NCI-H446 (cell line): ENCODE measurements around the gene PRKAG2.
A peak's percentile ranks its signal among the peaks of the same experiment; 100 is the strongest.

Experiments
- DNase-seq, 2 experiments: peaks; one replicate each; lab custom pipeline; 2025; lab: John Stamatoyannopoulos, UW

The PRKAG2 gene

DNA sequence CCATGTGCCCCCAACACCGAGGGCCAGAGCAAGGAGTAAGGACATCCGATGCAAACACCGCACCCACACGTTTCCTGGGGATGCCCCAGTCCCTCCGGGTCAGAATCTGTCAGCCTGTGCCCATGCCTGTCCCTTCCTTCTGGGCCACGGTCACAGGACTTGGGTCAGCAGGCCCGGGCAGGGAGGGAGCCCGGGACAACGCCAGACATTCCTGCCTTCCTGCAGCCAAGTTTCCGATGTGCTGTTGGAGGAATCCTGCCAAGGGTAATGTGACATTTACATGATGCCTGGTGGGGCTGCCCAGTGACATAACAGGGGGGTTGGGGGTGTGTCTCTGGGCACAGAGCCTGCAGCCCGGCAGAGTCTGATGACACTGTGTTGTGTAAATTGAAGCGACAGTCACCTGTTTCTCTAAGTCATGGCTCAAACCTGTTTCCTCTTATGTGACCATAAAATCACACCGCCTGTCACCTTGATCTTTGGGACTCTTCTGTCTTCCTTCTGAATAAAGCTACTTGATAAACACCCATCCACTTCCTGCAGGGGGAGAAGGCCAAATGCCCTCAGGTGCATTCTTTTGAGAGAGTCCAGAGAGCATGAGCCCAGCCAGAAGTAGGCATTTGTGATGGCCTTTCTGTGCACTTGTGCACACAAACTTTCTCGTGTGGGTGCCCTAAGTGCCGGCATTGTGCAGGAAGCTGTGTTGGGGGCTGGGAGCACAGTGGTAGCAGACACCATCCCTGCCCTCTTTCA, 181.9 kb downstream of the PRKAG2 start:
- no peak for DNase-seq

DNA sequence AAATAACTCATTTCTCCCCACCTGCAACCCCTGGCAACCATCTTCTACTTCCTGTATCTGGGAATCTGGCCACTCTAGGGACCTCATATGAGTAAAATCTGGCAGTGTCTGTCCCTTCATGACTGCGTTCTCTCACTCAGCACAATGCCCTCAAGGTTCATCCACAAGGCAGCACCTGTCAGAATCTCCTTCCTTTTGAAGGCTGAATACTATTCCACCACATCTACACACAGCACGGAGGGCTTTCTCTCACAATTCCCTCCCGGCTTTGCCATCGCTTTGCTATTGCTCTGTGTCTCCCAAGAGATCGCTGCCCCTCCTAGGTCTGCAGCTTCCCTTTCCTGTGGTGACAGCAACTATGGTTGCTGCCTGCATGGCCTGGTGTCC, 182.5 kb downstream of the PRKAG2 start:
- no peak for DNase-seq

DNA sequence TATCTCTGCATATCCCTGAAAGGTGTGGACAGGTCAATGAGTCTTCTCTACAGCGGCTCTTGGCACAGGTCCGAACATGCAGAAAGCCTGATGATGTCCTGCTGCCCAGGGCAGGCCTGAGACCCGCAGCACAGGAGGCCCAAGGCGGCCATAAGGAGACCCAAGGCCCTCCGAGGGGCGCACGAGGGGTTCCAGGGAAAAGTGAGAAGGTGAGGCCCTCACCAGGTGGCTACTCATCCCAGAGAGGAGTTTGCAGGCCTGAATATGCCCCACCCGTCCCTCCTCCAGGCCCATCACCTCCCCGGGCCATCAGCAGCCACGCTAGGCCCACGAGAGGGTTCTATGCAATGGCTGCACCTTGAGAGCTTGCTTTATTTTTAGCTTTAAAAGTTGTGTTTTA, 183.8 kb downstream of the PRKAG2 start:
- no peak for DNase-seq

DNA sequence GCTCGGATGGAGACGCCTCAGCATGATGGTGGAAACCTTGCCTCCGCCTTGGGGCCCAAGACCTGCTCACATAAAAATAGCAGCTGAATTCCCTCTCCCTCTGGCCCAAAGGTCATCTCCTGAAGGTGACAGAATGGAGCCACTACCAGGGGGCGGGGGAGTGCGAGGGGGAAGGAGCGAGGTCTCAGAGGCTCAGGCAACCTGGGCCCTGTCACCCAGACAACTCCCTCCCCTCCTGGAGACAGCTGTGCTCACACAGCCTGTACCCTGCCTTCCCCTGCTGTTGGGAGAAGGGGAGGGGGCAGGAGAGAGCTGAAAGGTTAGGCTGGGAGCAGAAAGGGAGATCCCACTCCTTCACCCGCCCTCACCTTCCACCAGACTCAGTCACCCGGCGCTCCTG, 184.2 kb downstream of the PRKAG2 start:
- no peak for DNase-seq

DNA sequence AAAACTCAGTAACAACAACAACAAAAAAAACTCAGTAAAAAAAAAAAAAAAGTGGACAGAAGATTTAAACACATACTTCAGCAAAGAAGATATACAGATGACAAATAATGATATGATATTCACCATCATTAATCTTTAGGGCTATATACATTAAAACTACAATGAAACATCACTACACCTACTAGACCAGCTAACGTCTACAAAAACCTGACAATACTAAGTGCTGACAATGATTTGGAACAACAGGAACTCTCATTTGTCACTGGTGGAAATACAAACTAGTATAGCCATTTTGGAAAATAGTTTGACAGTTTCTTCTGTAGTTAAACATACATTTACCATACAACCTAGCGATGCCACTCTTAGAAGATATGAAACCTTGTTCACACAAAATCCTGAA, 185.5 kb downstream of the PRKAG2 start:
- DNase-seq, result no peak

DNA sequence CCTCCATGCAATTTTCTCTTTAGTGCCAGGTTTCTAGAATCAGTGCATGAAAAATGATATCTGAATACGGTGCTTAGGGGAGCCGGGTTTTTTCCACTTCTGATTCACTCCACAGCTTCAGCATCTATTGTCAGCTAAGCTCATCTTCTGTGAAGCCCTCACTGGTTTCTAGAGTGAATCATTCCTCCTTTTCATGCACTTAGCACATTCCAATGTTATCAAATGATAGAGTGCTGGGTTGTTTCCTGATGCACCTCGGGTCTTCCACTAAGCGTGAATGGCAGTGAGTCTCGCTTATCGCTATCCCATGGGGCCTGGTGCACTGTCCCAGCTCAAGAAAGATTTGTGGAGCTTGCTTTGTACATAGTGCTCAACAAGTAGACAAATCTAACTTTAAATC, 186.3 kb downstream of the PRKAG2 start:
- DNase-seq, result no peak

DNA sequence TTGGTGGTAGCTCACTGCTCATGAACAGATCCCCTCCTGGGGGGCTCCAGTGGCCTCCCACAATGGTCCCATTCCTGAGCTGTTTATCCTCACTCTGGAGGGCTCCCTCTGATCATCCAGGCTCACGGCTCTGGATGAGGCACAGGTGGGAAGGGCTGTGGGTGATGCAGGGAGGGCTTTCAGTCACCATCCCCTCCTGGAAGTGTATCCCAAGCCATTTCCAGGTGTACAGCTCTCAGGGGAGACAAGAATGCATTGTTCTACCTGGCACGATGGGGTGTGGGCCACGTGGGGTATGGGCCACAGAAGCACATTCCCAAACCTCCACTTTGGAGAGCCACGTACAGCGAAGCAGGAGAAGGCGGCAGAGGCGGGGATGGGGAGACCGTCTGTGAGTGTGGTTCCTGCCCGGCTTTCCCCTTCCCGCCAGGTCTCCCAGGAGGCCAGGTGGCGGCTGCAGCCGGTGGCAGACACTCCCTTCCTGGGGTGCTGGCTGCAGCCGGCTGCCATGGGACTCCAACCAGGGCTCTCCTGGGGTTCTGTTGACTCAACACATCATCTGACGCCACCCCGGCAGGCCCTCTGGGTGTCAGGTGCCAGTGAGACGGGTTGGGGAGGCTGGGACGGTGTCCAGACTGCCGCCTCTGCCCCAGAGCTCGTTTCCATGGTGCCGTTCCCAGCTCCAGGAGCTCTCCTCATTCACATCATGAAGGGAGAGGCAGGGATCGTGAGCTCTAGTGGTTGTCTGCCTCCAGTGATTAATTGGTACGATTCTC, 187.5 kb downstream of the PRKAG2 start:
- peak in 1 of 2 experiments; percentile 15 for DNase-seq

DNA sequence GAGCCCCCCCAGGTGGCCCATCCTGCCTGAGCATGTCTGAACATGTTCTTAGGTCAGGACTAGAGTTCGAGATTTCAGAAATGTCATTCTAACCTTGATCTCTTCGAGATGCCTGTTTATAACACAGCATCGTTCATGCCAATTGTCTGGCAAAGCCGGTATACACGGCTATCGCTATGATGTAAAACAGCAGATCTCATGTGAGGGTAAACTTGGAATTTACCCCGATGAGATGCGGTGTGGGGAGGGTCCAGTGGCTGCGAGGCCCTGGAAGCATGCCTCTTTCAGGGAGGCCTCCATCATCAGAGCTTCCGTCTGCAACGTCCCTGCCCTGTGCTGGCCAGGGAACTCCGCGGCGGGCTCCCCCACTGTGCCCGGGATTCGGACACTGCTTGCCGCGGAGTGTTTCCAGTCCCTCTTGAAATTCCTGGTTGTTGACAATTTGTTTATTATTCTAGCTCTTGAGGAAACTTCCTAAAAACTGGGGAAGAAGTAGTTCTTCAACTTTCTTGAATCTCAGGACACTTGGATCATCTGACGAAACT, 188.6 kb downstream of the PRKAG2 start:
- no peak for DNase-seq

DNA sequence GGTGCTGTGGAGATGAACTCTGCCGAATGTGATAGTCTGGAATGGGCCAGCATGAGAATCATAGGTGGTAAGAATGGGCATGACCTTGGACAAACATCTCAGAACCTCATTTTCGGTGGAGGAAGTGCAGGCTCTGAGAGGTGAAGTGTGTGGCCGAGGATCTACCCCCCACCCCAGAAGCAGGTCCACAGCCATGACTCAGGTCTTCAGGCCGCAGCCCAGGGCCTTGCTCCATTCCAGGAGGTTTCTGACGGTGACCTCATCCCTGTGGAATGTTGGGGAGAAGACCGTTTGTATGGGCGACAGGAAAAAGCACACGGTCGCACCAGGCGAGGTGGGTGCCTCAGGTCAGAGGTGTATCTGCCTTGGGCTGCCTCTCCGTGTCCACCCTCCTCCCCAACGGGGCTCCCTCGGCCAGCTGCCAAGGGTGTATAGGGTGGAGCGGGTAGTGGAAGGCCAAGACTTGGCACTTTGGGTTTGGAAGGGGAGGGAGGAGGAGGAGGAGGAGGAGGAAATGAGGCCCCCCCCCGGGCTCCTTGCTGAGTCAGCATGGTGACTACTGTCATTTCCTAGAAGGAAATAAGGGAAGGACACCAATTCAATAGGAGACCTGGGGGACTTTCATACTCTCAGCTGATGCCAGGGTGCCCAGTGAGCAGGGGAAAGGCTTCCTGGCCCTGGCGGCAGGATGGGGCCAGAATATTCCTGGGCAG, 189.2 kb downstream of the PRKAG2 start:
- DNase-seq, result no peak

DNA sequence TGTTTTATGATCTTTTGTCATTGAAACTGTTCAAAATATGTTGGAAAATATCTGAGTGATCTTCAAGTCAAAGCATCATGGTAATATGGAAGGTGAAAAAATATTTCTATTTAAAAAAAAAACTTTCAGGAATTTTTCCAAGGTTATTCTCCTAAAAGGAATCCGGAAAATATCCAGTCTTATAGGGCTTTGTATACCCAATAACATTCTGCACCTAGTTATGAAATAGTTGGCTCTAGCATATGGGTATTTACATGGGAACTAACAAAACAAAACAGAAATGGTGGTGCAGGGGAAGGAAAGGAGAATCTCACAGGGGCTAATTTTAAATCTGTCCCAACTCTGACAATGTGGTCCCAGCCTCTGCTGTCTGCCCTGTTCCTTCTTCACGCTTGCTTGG, 190.1 kb downstream of the PRKAG2 start:
- DNase-seq, result no peak

DNA sequence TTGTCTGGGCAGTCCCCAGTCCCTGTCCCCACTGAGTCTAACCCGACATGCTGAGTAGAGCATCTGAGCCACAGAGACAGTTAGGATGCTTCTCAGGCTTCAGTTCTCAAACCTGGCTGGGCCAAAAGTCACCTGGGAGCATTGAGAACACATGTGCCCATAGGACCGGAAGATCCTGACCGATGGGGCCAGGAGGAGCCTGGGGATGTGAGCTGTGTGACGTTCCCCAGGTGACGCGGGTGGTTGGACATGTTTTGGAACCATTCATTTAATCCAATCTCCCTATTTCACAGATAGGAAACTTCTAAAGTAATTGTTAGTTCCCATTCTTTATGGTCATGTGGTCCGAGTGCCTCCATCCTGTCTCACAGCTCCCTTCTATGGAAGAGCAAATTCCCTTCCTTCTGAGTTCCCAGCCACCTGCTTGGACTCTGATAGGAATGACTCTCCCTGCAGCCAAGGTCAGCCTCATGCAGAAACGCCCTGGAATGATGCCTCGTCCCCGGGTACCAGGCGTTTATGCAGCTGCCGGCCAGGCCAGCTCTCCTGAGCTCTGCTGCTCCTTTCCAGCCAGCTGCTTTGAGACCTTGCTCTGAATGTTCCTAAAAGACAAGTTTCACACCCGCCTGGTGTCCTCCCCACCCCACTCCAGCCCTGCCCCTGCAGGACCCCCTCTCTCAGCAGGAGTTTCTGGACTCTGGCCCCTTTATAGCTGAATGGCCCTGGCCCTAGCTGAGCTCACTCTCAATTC, 190.7 kb downstream of the PRKAG2 start:
- DNase-seq, result no peak

DNA sequence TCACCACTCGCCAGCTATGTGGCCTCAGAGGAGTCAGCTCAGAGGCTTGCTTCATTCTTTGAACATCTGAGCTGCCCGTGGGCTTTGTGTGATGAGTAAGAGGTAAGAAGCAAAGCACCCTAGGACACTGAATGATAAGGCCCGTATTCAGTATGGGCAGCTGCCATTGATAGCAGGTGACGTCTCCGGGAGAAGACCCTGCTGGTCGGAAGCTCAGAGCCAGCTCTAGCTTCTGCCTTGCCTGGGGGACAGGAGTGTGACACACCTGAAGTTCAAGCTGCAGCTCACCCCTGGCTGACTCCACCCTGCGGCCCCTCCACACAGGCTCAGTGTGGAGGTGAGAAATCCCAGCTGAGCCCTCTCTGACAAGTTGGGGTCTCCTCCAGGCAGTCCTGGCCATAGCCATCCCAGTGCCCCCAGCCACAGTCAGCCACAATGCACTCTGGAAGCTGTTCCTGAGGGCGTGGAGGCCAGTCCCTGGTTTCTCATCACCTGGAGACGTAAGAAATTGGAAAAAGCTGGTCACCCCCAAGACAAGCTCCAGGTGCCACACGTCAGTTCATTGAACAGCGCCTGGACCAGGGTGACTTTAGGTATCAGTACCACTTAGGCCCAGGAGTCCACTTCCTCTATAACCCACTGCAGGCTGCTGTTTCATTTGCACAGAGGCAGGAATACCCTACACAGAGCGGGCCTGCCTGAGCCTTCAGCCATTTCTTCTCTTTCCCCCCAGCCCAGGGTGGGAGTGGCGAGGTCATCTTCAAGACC, 192.3 kb downstream of the PRKAG2 start:
- no peak for DNase-seq

DNA sequence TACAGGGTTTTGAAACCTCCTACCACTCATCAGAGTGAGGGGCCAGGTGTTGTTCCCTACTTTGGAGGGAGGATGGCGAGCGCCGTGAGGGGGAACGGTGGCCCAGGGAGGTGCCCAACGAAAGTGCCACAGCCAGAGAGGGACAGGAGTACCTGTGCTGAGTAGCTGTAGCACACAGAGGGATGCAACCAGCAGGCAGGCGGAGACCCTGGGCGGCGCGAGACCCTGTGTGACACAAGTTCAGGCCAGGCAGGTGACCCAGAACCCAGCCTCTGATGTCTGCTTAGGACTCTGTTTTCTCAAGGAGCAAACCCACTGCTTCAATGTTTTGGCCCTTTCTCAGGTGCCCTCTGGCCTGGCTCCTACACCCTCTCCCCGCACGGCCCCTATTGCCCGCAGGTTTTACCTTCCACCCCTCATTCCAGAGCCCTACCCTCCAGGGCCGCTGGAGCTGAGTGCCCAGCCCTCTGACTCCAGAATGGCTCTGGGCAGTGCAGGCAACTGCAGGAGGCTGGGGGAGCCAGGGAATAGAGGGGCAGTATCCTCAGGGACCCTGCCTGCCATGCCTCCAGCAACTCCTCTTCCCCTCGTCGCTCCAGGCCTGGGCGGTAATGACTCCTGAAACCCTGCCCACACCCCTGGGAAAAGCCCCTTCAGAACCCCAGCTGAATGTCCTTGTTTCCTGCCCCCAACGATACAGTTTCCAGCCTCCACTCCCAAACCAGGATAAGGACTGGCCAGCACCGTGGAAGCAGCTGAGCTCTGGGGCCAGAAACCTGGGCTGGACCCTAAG, 193.1 kb downstream of the PRKAG2 start:
- DNase-seq, result no peak

DNA sequence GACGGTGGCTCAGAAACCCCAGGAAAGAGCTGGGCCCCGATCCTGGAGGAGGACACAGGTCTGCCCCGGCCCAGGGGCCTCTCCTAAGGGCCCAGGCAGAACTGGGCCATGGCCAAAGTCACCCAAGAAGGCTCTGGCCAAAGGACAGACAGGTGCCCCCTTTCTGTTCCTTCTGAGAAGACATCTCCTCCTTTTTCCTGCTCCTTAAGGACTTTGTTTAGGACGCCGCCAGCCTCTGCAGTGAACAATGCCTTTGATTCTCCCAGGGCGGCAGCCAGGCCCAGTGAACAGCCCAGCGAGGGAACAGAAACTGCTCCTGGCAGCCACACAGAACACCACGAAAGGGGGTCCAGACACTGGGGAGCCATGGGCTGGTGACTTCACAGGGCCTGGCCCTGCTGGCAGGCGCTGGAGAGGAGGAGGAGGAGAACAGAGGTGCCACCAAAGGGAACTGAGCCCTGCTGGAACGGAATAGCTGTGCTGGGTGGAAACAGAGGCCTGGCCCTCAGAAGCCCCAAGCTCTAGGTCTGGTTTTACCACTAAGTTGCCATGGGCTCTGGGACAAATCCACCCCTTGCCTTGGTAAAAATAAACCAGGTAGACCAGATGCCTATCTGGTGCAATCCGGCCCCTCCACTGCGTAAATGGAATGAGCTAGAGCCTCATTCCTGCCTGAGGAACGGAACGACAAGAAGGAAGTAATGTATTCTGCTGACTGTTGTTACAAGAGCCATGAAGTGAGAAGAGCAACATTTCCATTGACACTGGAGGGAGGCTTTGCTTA, 193.9 kb downstream of the PRKAG2 start:
- DNase-seq, result no peak

DNA sequence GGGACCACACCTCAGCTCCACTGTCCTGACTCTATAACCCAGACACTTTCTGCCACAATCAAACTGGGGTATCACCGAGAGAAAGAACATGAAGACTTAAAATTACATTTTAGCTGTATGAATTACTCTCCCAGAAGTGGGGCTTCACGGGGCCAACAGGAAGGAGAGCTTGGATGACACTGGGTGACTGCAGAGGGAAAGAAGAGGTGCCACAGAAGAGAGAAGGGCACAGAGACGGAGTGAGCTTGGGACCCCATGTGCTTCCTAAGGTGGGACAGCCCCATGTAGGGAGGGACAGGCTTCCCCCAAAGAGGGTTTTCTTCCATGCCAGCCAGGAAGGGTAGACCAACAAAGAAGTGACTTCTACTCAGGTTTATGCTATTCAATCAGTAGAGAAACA, 195.2 kb downstream of the PRKAG2 start:
- DNase-seq, result no peak

DNA sequence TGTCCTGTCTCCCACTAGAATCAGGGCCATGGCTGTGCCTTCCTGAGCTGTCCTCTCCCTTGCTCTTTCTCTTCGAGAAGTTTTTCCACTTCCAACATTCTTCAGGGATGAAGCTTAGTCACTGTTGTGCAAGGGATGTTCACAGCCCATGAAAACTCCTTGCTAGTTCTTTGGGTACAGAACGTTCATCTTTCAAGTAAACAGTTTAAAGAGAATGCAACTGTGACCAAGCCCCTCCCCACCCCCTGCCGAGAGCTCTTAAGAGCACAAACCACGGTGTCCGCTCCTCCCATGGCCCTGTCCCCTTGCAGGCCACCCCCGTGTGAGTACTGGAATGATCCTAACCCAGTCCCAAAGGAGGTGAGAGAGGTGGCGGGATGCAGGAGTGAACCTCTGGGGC, 196.1 kb downstream of the PRKAG2 start:
- DNase-seq, result no peak

DNA sequence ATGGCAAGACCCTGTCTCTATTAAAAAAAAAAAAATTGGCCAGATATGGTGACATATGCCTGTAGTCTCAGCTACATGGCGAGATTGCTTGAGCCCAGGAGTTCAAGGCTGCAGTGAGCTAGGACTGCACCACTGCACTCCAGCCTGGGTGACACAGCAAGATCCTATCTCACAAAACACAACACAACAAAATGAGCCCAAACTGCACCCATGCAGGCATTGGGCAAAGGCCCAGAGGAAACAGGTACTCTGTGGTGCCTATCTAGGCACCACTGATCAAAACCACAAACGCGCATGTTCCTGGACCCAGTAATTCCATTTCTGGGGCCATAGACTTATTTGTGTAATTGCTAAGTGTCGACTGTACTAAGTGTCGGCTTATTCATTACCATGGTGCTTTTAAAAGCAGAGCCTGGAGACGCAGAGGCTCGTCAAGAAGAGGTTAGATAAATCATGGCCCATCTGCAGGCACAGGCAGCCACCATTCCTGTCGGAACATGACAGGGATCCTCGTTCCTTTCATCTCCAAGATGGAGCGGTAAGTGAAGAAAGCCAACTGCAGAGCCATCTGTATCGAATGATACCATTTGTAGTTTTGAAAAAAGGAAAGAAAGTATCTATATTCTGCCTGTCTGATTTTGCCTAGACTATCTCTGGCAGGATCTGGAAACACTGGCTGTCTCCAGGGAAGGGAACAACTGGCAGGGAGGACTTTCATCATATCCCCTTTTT, 196.9 kb downstream of the PRKAG2 start:
- no peak for DNase-seq

DNA sequence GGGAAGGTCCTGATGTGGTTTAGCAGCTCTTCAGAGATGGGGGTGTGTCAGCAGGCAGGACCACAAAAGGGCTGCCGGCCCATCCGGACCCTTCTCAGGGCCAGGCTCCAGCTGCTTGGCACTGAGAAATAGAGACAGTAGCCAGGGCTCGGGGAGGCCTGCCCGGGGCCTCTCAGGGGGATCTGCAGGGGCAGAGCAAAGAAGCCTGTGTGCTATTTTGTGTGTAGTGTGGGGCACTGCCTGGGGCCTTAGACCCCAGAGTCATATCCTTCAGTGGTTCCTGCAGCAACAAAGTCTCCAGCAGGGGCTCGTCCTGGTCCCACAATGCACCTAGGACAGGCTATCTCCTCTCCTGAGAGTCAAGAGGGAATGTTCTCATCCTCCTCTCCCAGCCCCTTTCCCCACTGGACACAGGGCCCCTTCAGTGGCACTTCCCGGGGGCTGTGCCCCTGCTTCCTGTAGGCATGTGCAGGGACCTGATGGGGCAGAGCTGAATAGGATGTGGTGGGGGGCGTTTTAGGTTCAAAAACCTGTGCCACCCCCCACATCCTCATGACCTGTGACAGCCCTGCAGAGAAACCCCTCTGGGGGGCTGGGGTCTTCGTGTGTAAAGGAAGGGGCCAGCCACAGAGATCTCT, 197.7 kb downstream of the PRKAG2 start:
- peak in 1 of 2 experiments; percentile 13 for DNase-seq
